HFFc6 (cell line): Measurements from ENCODE around the gene SLC2A4RG. TPM values are rescaled to one million over a fixed set of nuclear protein-coding genes. Genes with fewer than 3 reads are reported as not detected.

Experiments
- DNase-seq: peaks from one replicate; pipeline ENCODE4 v3.0.0-alpha.2; 2018
- H3K27ac Mint-ChIP-seq: 2 replicates; pipeline ENCODE4 v1.8.0; 2020; ENCODE audit warnings: mild to moderate bottlenecking, mixed read lengths
- H3K27me3 Mint-ChIP-seq: 2 replicates; pipeline ENCODE4 v1.8.0; 2021; ENCODE audit warnings: mild to moderate bottlenecking, moderate library complexity, mixed read lengths; ENCODE audit not compliant: insufficient read depth
- H3K36me3 Mint-ChIP-seq: 2 replicates; pipeline ENCODE4 v1.8.0; 2021; ENCODE audit warnings: low read depth, mixed read lengths
- H3K4me1 Mint-ChIP-seq: 2 replicates; pipeline ENCODE4 v1.8.0; 2020; ENCODE audit warnings: low read depth, mixed read lengths
- H3K4me3 Mint-ChIP-seq: 2 replicates; pipeline ENCODE4 v1.8.0; 2020; ENCODE audit warnings: mild to moderate bottlenecking, moderate library complexity, mixed read lengths
- H3K9me3 Mint-ChIP-seq: 2 replicates; pipeline ENCODE4 v1.8.0; 2020; ENCODE audit warnings: mild to moderate bottlenecking, mixed read lengths
- CTCF ChIP-seq: fragments of 200-600 bp; sonication (generic); IDR thresholded peaks from 2 replicates; pipeline ENCODE4 v1.5.0; 2021; ENCODE audit warnings: antibody characterized with exemption, mild to moderate bottlenecking
- long read RNA-seq: library from polyadenylated mRNA; unstranded; transcript quantifications from one replicate; pipeline ENCODE4 v2.0.0, GENCODE V29; 2019
- total RNA-seq, 6 experiments: library from RNA; stranded (reverse); fragmentation: NEBNext Ultra II Directional; extraction: Animal tissue kit (Norgen Biotek cat#: 25700); gene quantifications; 2 replicates in 1 of 6; 3 replicates in 5 of 6; pipeline ENCODE4 v1.2.3, GENCODE V29; 2021

Gene SLC2A4RG
- 100 to 1,000 TPM in 3 of 6 experiments, 10 to 100 TPM in 3; 89.6 to 122 (median 102) TPM for total RNA-seq
- long read RNA-seq, partial matches to known transcripts, result 4 of 4 reads
- long read RNA-seq, other reads (novel, unspliced or antisense), result 0 of 4 reads

- Mint-ChIP-seq H3K36me3 (peaks cover 4% of the 10 kb centered on the region; the same call in 1 of the 2 replicates), H3K9me3 (no peaks in the 10 kb centered on the region), H3K4me1 (no peaks in the 10 kb centered on the region), H3K4me3 (peak within 1 kb of the TSS; percentile 79), H3K27ac (peak within 1 kb of the TSS; percentile 64; the same call in 1 of the 2 replicates), H3K27me3 (peaks cover 2% of the 10 kb centered on the region)
- TF ChIP-seq CTCF, result no peak
- DNase-seq, result peak; percentile 28
Measured at GRCh38 chr20:63739130-63740069, at the start of gene SLC2A4RG. SLC2A4RG (plus strand) TSS chr20:63739776; CDS start chr20:63739913, 137 bp downstream.

- peak overlapping the region; percentile 40; the same call in 1 of the 2 replicates for H3K27ac Mint-ChIP-seq
- peaks cover 28% of the 10 kb centered on the region for H3K27me3 Mint-ChIP-seq
- TF ChIP-seq CTCF, result no peak
- H3K36me3 Mint-ChIP-seq, result no peaks in the 10 kb centered on the region; the same call in 1 of the 2 replicates
- no peaks in the 10 kb centered on the region for H3K9me3 Mint-ChIP-seq
- no peak for DNase-seq
- H3K4me1 Mint-ChIP-seq, result peaks cover 10% of the 10 kb centered on the region; the same call in 1 of the 2 replicates
- no peak overlapping the region for H3K4me3 Mint-ChIP-seq
Measured at GRCh38 chr20:63690003-63690897, 49.3 kb upstream of the SLC2A4RG start.

- H3K27me3 Mint-ChIP-seq, result peaks cover 32% of the 10 kb centered on the region
- no peak for DNase-seq
- TF ChIP-seq CTCF, result no peak
- H3K9me3 Mint-ChIP-seq, result no peaks in the 10 kb centered on the region
- peak overlapping the region; percentile 61 for H3K27ac Mint-ChIP-seq
- H3K36me3 Mint-ChIP-seq, result no peaks in the 10 kb centered on the region; the same call in 1 of the 2 replicates
- H3K4me1 Mint-ChIP-seq, result peaks cover 9% of the 10 kb centered on the region; the same call in 1 of the 2 replicates
- H3K4me3 Mint-ChIP-seq, result no peak overlapping the region; the same call in 1 of the 2 replicates
Measured at GRCh38 chr20:63690898-63691710, 48.5 kb upstream of the SLC2A4RG start.

GRCh38 chr20:63691711-63692435 lies 47.7 kb upstream of the SLC2A4RG start:
- Mint-ChIP-seq H3K4me1 (peaks cover 2% of the 10 kb centered on the region; the same call in 1 of the 2 replicates), H3K27ac (peak overlapping the region; percentile 61; the same call in 1 of the 2 replicates), H3K9me3 (no peaks in the 10 kb centered on the region), H3K4me3 (no peak overlapping the region; the same call in 1 of the 2 replicates), H3K27me3 (peaks cover 36% of the 10 kb centered on the region), H3K36me3 (no peaks in the 10 kb centered on the region; the same call in 1 of the 2 replicates)
- TF ChIP-seq CTCF, result no peak
- DNase-seq, result no peak
